GM21367 (cell line): ENCODE results near the gene CRYGN.

Experiments used
- ATAC-seq: cut with Tn5 transposase; IDR thresholded peaks from one replicate; pipeline ENCODE4 v1.9.1; 2021; ENCODE audit not compliant: unreplicated experiment

Gene CRYGN

DNA sequence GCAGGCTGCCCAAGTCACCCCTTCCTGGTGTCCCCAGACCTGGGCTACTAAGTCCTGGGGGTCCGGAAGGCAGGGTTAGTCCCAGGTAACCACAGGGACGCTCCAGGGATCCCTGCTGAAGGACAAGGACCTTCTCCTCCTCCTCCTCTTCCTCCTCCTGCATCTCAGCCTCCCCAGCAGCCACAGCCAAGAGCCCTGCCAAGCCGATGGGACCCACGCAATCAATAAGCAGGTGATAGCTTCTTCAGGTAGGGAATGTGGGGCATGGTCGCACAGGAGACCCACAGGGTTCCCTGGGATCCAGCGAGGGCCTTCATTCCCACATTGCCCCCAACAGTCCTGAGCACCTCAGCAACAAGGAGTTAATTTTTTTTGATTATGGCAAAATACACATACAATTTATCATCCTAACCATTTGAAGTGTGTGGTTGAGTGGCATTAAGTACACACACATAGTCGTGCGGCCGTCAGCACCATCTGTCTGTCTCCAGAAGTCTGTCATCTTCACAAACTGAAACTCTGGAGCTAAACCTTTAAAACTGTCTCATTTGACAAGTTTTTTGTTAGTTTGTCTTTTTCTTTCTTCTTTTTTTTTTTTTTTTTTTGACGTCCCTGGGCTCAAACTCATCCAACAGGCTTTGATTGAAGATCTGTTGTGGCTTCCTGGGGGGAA is 12.1 kb downstream of the CRYGN start:
- no peak for ATAC-seq

GRCh38 chr7:151426904-151427704 is 12.8 kb downstream of the CRYGN start:
- ATAC-seq: no peak

DNA sequence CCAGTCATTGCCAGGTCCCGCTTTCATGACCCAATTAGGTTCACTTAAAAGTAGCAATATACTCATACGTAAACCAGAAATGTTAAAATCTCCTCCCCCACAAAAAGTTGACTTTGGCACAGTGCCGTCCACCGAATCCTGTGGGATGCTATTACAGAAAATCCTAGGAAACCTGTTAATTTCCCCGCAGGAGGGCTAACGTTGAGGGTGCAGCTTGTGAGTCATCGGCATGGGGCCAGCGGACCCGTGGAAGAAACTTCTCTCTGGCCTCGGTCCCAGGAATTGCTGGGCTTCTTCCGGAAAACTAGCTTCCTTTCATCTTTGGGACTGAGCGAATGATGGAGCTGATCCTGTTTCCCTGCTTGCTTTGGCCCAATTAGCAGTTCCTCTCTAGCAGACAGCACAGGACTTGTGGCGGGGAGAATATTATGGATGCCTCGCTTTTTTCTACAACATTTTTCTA is 13.5 kb downstream of the CRYGN start:
- ATAC-seq: no peak

GRCh38 chr7:151425670-151426440 is 14.1 kb downstream of the CRYGN start:
- ATAC-seq: no peak

GRCh38 chr7:151424799-151425198 is 15.1 kb downstream of the CRYGN start:
- no peak for ATAC-seq

DNA sequence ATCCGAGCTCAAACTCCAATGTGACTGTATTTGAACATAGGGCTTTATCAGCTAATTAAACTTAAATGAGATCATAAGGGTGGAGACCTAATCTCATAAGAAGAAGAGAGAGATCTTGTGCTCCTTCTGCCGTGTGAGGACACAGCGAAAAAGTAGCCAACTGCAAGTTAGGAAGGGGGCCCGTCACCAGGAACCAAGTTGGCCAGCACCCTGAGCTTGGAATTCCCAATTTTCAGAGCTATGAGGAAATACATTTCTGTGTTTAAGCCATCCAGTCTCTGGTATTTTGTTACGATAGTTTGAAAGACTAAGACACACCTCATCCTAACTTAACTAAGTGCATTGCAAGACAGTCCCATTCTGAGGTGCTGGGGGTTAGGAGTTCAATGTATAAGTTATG is 16.0 kb downstream of the CRYGN start:
- no peak for ATAC-seq

GRCh38 chr7:151423226-151423625 is 16.7 kb downstream of the CRYGN start:
- ATAC-seq: no peak

DNA sequence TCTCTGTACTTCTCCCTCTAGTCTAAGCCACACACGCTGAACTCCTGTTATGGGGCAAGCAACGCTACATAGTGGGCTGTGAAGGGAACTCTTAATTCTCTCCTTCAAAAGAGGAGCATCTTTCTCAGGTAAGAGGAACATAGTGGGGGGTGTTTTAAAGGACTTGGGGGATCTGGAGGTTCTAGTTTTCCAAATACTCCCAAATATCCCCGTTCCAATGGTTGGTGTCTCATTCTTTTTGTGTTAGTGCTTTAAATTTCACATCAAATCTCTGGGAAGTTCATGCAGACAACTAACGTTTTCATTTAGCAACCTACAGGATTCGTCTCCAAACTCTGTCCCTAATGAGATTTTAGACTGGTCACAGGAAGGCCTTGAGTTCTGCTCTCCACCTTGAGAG is 17.7 kb downstream of the CRYGN start:
- no peak for ATAC-seq

DNA sequence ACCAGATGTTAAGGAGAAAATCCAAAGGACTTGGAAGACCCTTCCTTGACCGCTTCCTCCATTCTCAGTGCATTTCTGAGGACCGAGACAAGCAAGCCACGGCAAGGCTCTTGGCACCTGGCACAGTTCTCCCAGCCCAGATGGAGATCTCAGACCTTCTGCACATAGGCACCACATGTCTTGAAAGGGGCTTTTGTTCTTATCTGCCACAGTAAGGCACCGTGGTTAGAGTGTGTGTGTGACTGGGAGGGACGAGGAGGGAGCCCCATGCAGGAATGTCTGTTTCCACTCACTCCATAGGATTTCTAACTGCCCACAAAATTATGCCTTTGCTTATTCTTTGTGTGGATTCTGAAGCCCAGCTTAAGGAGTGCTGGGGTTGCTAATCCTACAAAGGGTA is 19.8 kb downstream of the CRYGN start:
- ATAC-seq: no peak

GRCh38 chr7:151416941-151417315 is 23.0 kb downstream of the CRYGN start:
- ATAC-seq: no peak

DNA sequence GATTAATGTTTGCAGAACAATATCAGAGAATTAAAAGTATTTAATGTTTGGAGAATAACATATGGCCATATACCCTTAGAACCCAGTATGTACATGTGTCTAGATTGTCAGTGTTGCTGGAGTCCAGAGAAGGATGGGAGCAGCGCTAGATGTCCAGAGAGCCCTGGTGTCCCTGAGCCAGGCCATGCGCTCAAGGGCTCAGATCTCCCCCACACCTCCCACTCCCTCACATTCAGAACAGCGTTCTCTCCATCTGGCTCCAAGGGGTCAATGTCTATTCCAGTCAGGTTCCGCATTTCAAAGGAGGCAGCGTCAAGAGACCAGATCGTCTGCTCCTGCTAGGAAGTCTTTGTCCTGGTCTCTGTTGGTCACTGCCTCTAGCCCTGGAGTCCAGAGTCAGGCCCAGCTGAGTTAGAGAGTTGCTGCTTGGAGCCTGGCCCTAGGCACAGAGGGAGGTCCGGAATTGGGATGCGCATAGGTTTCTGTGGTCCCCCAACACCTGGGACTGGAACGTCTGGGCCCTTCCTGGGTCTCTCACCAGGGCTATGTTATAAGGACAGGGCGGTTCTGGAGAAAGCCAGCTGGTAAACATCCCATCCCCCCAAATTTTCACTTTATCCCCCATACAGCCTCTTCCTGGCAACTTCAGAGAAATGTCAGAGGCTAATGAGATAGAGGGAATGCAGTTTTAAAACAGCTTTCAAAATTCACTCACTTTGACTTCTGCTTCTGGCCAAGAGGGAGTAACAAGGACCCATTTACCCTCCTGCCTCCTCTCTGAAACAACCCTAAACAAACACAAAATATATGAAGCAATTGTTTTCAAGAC is 23.6 kb downstream of the CRYGN start:
- no peak for ATAC-seq

GRCh38 chr7:151415375-151416105 is 24.4 kb downstream of the CRYGN start:
- ATAC-seq: no peak

DNA sequence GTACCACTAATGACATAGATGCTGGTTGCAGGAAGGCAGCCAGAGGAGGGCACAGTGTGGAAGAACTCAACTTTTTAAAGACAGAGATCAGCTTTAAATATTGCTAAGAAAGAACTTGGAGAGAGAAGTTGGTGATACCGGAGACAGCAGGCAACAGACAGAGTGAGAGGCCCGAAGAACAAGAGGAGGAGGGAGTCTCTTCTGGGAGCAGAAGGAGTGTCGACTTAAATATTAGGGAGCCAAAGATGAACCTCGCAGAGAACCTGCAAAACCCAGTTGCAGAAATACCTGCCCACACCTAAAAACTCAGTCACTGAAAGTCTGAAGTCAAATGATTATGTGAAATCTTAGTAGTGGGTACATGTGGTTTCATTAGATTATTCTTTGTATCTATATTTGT is 26.7 kb downstream of the CRYGN start:
- ATAC-seq: no peak

DNA sequence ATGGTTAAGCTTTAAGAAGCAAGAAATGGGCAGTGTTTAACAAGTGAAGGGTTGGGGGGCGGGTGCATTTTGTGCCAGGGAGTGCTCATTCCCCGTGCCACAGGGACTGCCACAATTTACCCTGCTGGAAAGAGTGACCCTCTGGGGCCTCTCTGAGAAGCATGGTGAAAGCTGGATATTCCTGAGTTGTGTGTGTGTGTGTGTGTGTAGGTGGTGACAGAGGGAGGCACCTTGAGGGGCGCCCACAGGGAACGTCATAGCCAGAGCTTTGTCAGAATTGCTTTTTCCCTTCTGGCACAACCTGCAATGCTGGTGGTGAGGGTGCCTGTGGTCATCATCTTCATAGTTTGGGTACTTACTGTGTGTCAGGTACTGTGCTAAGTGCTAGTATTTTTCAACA is 27.6 kb downstream of the CRYGN start:
- no peak for ATAC-seq

DNA sequence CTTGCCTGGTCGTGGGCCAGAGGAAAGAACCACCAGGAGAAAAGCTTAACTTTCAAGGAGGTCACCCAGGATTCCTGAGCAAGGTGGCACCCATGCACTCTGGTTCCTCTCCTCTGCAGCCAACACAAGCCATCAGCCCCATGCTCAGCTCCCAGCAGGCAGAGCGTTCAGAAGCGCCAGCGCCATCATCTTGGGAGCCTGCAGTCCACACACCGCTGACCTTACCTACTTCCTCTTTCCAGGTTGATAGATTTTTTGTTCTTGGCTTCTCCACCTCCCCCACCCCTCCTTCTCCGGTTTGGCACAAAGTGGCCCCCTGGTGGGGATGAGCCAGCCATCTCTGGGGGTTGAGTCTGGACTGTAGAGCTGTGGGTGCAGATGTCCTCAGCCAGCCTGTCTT is 28.4 kb downstream of the CRYGN start:
- ATAC-seq: no peak

- ATAC-seq: no peak
Observed at GRCh38 chr7:151410405-151411390, 29.2 kb downstream of the CRYGN start.

- ATAC-seq: no peak
Observed at GRCh38 chr7:151409667-151410404, 30.1 kb downstream of the CRYGN start, which contains the start of gene WDR86. Gene WDR86 (minus strand): TSS chr7:151410038. CDS start chr7:151409589, 449 bp downstream.
